ENCODE data around the gene PEX12. TPM values are rescaled to one million over a fixed set of nuclear protein-coding genes. Genes with fewer than 3 reads are reported as not detected.

PEX12 gene
- total and polyA plus RNA-seq, 9 of the 15 experiments (the other 6 are each of a cell fraction or from before 2014, with no cell fraction given), result 4.0 to 12.4 (median 6.4) TPM

- POLR2A ChIA-PET, result interaction anchor here (0.7 to 2.7 kb wide), 8 partner anchors 9 to 82 kb away, joined by 3 to 18 read pairs (median 4); no protein-coding TSS in a partner anchor
- Histone ChIP-seq H3K4me1 (replicated peaks in 1 of 2; ENCODE audit: control insufficient read depth in 2 of 2, insufficient read depth in 2 of 2, low read length in 2 of 2) (no peaks in the 10 kb centered on the region), H4K20me1 (replicated peaks; ENCODE audit: control insufficient read depth, insufficient read depth, low read length) (no peaks in the 10 kb centered on the region), H3K79me2 (ENCODE audit: control insufficient read depth, insufficient read depth, low read length) (peaks cover 11% of the 10 kb centered on the region), H3K4me3 (no peak overlapping the region), H3K9me1 (ENCODE audit: control insufficient read depth, insufficient read depth, low read length) (no peaks in the 10 kb centered on the region), H3K4me2 (ENCODE audit: insufficient read depth, low read length) (no peak overlapping the region), H3K36me3 (ENCODE audit: control insufficient read depth, insufficient read depth, low read length) (peaks cover 92% of the 10 kb centered on the region), H3K27ac (ENCODE audit: extremely low read depth, low read depth, low read length) (no peak overlapping the region), H3K9ac (ENCODE audit: insufficient read depth in 1 of 2, low read depth in 2 of 2, low read length in 2 of 2) (no peak overlapping the region), H3K9me3 (replicated peaks; ENCODE audit: control insufficient read depth, insufficient read depth, low read depth, low read length) (no peaks in the 10 kb centered on the region), H3K27me3 (ENCODE audit: control insufficient read depth in 2 of 2, insufficient read depth in 2 of 2, low read length in 2 of 2) (no peaks in the 10 kb centered on the region), H2AFZ (ENCODE audit: low read depth, low read length) (no peak overlapping the region)
- ATAC-seq, result no peak
- BruUV-seq (replicated peaks), result no TSS peak
- TF ChIP-seq NR0B1 (IDR thresholded peaks at IDR 0.05; ENCODE audit: partially characterized antibody), result no peak
- TF ChIP-seq STAT6 (CRISPR knock-in tag; IDR thresholded peaks at IDR 0.05), result no peak
- no peak for TF ChIP-seq THRA (IDR thresholded peaks at IDR 0.05)
- no peak for TF ChIP-seq GTF2B (IDR thresholded peaks at IDR 0.05; ENCODE audit: extremely low read depth, insufficient read length)
- no peak for TF ChIP-seq ZNF217 (CRISPR knock-in tag; IDR thresholded peaks at IDR 0.05)
- no peak for TF ChIP-seq CBX1 (IDR thresholded peaks at IDR 0.05; ENCODE audit: low read depth)
- no peak for TF ChIP-seq MCM5 (IDR thresholded peaks at IDR 0.05; ENCODE audit: low read depth)
- in situ Hi-C loops (cut with MboI), result no loop called here
- DNase-seq (ENCODE audit: extremely low read depth in 1 of 4, low spot score in 3 of 4), result no peak
- CTCF ChIA-PET (ENCODE audit: low intra/inter-chr PET ratio), result no interaction called here
- no peak for FAIRE-seq
- 97% methylated on average over 7 of the region's 7 CpGs for WGBS (ENCODE audit: insufficient coverage, low coverage, missing lambda C conversion rate)
- intact Hi-C loops (cut with micrococcal nuclease), result no loop called here
Observed at GRCh38 chr17:35603674-35604073, 25.3 kb upstream of the PEX12 start.

Measured in K562 (cell line).